Transverse colon (tissue), 4 donors: ENCODE results near the gene ANKRD23.

Experiments
- EP300 ChIP-seq: sonication (generic); formaldehyde crosslinking; IDR thresholded peaks from one replicate; pipeline ENCODE4 v1.6.1; 2017; ENCODE audit warnings: antibody characterized with exemption, low read depth
- POLR2A ChIP-seq: fragments of 450-650 bp; IDR thresholded peaks from one replicate; pipeline ENCODE4 v1.6.1; 2016; ENCODE audit warnings: antibody characterized with exemption, mild to moderate bottlenecking, moderate library complexity
- POLR2AphosphoS5 ChIP-seq, 3 donors: sonication (generic); formaldehyde crosslinking; IDR thresholded peaks; one replicate each; pipeline ENCODE4 v1.6.1; 2016; ENCODE audit warnings: antibody characterized with exemption in 3 of 3
- TF ChIP-seq, protein P1 (sequence below), 5 experiments: fragments of 200-600 bp in 3 of 5; fragments of 450-650 bp in 2 of 5; sonication (generic) in 3 of 5; IDR thresholded peaks; 1 replicate in 2 of 5; 2 replicates in 3 of 5; pipeline ENCODE4 v1.5.1; 2016 to 2017; ENCODE audit warnings: antibody characterized with exemption in 5 of 5, inconsistent platforms in 3 of 5, mild to moderate bottlenecking in 2 of 5, moderate library complexity in 1 of 5

DNA sequence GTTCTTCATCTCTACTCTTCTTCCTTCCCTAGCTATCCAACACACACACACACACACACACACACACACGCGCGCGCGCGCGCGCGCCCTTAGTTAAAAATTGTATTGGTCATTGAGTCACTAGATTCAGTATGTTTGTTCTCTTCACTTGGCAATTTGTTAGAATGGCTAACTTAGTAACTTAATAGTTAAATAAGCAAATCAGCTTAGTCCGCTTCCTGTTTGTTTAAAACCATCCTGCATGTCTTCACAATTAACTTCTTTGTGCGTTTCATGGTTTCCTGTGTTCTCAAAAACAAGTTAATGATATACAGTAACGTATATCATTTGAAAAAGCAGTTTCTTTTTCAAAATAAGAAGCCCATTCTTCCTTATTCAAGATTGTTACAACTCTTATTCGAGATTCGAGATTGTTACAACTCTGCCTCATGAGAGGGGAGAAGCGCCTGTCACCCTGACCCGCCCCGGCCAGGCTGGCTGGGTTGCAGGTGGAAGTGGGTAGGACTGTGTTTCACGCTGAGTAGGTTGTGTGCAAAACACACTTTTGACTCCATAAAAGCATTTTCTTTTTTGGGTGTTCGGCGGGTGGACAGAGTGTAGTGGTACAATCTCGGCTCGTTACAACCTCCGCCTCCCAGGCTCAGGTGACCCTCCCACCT lies 37.2 kb downstream of the ANKRD23 start:
- TF ChIP-seq, protein P1, sequence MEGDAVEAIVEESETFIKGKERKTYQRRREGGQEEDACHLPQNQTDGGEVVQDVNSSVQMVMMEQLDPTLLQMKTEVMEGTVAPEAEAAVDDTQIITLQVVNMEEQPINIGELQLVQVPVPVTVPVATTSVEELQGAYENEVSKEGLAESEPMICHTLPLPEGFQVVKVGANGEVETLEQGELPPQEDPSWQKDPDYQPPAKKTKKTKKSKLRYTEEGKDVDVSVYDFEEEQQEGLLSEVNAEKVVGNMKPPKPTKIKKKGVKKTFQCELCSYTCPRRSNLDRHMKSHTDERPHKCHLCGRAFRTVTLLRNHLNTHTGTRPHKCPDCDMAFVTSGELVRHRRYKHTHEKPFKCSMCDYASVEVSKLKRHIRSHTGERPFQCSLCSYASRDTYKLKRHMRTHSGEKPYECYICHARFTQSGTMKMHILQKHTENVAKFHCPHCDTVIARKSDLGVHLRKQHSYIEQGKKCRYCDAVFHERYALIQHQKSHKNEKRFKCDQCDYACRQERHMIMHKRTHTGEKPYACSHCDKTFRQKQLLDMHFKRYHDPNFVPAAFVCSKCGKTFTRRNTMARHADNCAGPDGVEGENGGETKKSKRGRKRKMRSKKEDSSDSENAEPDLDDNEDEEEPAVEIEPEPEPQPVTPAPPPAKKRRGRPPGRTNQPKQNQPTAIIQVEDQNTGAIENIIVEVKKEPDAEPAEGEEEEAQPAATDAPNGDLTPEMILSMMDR (IDR thresholded peaks at IDR 0.05) = no peak
- TF ChIP-seq EP300 (no peak), POLR2A (no peak), POLR2AphosphoS5 (IDR thresholded peaks at IDR 0.05) (no peak)
